Measurements from ENCODE around the gene LUC7L.
"Not testable (repeated sequence)": the region's sequence is repeated elsewhere in the genome, so short reads cannot be mapped to it uniquely, and the experiment has no call there.

The LUC7L gene

DNA sequence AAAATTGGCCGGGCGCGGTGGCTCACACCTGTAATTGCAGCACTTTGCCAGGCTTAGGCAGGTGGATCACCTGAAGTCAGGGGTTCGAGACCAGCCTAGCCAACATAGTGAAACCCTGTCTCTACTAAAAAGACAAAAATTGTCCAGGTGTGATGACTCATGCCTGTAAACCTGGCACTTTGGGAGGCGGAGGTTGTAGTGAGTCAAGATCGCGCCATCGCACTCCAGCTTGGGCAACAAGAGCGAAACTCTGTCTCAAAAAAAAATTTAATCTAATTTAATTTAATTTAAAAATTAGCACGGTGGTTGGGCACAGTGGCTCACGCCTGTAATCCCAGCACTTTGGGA lies 50.6 kb downstream of the LUC7L start:
- no peak for DNase-seq

GRCh38 chr16:177981-178667 lies 51.1 kb downstream of the LUC7L start:
- no peak for DNase-seq

- DNase-seq = peak; percentile 93
Measured at GRCh38 chr16:177394-177822, 51.8 kb downstream of the LUC7L start.

DNA sequence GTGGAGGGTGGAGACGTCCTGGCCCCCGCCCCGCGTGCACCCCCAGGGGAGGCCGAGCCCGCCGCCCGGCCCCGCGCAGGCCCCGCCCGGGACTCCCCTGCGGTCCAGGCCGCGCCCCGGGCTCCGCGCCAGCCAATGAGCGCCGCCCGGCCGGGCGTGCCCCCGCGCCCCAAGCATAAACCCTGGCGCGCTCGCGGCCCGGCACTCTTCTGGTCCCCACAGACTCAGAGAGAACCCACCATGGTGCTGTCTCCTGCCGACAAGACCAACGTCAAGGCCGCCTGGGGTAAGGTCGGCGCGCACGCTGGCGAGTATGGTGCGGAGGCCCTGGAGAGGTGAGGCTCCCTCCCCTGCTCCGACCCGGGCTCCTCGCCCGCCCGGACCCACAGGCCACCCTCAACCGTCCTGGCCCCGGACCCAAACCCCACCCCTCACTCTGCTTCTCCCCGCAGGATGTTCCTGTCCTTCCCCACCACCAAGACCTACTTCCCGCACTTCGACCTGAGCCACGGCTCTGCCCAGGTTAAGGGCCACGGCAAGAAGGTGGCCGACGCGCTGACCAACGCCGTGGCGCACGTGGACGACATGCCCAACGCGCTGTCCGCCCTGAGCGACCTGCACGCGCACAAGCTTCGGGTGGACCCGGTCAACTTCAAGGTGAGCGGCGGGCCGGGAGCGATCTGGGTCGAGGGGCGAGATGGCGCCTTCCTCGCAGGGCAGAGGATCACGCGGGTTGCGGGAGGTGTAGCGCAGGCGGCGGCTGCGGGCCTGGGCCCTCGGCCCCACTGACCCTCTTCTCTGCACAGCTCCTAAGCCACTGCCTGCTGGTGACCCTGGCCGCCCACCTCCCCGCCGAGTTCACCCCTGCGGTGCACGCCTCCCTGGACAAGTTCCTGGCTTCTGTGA lies 52.5 kb downstream of the LUC7L start, which contains the start of gene HBA1:
TSS of gene HBA1 (plus strand) at position 204 of the 906 bp plus-strand sequence. CDS start at position 241, 37 bp downstream.
- DNase-seq = not testable (repeated sequence)

- not testable (repeated sequence) for DNase-seq
Measured at GRCh38 chr16:176006-176405, 53.2 kb downstream of the LUC7L start.

- no peak for DNase-seq
Measured at GRCh38 chr16:175011-175949, 54.0 kb downstream of the LUC7L start.

- not testable (repeated sequence) for DNase-seq
Measured at GRCh38 chr16:173928-174769, 55.1 kb downstream of the LUC7L start.

- not testable (repeated sequence) for DNase-seq
Measured at GRCh38 chr16:173211-173854, 55.9 kb downstream of the LUC7L start.

GRCh38 chr16:172374-172941 lies 56.8 kb downstream of the LUC7L start, which contains the start of gene HBA2:
HBA2 (plus strand) TSS chr16:172876; CDS start chr16:172913, 37 bp downstream.
- not testable (repeated sequence) for DNase-seq

- DNase-seq = no peak
Measured at GRCh38 chr16:170788-171187, 58.5 kb downstream of the LUC7L start.

- not testable (repeated sequence) for DNase-seq
Measured at GRCh38 chr16:170088-170507, 59.2 kb downstream of the LUC7L start.

DNA sequence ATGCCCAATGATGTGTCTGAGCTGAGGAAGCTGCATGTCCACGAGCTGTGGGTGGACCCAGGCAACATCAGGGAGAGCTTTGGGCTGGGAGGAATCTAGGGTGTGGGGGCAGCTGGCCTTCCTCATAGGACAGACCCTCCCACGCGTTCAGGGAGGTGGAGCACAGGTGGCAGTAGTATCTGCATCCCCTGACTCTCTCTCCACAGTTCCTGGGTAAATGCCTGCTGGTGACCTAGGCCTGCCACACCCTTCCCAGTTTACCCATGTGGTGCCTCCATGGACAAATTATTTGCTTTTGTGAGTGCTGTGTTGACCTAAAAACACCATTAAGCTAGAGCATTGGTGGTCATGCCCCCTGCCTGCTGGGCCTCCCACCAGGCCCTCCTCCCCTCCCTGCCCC lies 60.2 kb downstream of the LUC7L start:
- DNase-seq = no peak

DNA sequence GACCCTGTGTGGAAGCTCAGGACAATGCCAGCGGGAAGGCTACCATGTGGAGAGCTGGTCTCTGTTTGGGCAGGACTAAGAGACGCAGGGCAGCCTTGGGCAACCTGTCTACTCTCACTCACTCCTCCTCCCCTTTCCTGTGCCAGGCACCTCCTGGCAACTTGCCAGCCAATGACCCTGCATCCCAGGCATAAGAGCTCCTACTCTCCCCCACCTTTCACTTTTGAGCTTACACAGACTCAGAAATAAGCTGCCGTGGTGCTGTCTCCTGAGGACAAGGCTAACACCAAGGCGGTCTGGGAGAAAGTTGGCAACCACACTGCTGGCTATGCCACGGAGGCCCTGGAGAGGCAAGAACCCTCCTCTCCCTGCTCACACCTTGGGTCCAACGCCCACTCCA lies 60.8 kb downstream of the LUC7L start:
- no peak for DNase-seq

DNA sequence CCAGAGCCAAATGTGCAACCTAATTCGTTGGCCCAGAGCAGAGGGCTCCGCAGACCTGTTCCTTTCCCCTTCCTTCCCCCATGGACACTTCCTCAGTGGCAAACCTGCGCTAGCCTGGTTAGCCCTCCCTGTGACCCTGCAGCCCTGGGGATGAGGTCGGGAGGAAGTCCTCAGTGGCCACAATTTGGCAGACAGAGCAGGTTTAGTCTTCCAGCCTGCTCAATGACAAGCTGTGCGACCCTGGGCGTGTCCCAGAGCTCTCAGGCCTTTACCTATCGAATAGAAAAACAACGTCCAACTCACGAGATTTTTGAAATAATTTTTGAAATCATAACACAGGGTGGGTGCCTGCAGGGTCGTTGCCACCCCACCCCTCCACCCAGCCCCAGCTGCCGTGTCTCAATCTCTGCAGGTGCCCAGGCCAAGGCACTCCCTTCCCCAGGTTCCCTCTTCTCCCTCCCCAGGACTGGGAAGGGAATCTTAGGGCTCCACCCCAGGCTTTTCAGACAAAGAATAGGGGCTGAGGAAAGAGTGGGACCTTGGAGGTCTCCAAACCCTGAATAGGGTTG lies 62.0 kb downstream of the LUC7L start:
- DNase-seq = no peak

DNA sequence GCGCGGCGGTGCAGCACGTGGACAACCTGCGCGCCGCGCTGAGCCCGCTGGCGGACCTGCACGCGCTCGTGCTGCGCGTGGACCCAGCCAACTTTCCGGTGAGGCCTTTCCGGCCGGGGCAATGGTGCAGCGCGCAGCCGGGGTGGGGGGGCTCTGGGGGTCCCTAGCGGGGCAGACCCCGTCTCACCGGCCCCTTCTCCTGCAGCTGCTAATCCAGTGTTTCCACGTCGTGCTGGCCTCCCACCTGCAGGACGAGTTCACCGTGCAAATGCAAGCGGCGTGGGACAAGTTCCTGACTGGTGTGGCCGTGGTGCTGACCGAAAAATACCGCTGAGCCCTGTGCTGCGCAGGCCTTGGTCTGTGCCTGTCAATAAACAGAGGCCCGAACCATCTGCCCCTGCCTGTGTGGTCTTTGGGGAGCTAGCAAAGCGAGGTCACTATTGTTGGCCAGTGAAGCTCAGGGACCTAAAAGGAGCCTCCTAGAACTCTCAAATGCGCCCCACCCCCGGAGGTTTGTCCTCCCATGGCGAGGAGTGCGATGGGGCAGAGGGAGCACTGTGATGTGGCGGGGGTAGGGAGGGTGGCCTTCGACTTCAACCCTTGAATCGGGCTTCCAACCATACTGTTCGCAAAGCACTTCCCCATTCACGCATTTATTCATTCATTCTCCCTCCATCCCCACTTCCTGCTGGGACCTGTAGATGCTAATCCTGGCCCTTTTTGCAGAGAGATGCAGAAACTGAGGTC lies 62.7 kb downstream of the LUC7L start:
- DNase-seq = no peak

DNA sequence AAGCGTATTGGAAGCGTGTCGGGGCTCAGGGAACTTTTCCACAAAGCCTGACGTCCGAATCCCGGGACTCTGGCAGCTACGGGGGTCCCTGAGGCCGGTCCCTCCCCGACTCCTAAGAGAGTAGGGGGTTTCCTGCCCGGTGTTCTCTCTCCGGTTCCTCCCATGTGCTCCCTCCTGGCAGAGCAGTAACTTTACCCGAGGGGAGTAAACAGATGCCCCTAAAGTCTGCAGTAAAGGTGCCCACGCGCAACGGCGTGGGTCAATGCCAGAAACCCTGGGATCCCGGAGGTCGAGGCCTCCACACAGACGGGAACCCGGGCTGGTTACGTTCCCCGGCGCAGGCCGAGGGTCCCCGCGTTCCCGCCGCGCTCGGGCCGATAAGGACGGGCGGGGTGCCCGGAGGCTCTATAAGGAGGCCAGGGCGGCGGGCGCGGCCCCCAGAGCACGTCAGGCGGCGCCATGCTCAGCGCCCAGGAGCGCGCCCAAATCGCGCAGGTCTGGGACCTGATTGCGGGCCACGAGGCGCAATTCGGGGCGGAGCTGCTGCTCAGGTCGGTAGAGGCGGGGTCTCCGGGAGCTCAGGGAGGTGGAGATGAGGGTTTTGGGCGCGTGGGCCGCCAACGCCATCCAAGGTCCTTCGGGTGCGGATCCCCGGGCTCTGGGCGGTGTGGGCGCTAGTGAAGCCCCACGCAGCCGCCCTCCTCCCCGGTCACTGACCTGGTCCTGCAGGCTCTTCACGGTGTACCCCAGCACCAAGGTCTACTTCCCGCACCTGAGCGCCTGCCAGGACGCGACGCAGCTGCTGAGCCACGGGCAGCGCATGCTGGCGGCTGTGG lies 63.5 kb downstream of the LUC7L start, which contains the start of gene HBM:
TSS of gene HBM (plus strand) at position 440 of the 836 bp plus-strand sequence. CDS start at position 460, 20 bp downstream.
- no peak for DNase-seq

DNA sequence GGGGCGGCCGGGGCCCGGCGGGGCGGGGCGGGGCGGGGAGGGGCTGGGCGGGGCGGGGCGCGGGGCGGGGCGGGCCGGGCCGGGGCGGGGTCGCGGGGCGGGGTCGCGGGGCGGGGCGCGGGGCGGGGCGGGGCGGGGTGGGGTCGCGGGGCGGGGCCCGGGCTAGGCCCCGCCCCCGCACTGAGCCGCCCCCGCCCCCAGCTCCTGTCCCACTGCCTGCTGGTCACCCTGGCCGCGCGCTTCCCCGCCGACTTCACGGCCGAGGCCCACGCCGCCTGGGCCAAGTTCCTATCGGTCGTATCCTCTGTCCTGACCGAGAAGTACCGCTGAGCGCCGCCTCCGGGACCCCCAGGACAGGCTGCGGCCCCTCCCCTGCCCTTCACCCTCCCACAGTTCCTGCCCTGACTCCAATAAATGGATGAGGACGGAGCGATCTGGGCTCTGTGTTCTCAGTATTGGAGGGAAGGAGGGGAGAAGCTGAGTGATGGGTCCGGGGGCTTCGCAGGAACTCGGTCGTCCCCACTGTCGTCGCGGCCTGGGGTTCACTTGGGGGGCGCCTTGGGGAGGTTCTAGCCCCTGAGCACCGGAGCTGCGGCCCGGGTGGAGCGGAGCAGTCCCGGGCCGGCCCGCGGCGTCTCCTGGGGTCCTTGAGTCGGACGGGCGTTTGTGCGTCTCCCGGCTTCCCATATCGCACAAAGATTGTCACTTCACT lies 64.3 kb downstream of the LUC7L start:
- no peak for DNase-seq

Data from NCI-H2227 treated with DMSO at 0.1 percent for 48 hours (cell line).